GM18861 (cell line): ENCODE measurements around the gene WDR18.

Experiments
- ATAC-seq: cut with Tn5 transposase; IDR thresholded peaks from one replicate; pipeline ENCODE4 v1.9.1; 2021; ENCODE audit not compliant: unreplicated experiment

Gene WDR18

DNA sequence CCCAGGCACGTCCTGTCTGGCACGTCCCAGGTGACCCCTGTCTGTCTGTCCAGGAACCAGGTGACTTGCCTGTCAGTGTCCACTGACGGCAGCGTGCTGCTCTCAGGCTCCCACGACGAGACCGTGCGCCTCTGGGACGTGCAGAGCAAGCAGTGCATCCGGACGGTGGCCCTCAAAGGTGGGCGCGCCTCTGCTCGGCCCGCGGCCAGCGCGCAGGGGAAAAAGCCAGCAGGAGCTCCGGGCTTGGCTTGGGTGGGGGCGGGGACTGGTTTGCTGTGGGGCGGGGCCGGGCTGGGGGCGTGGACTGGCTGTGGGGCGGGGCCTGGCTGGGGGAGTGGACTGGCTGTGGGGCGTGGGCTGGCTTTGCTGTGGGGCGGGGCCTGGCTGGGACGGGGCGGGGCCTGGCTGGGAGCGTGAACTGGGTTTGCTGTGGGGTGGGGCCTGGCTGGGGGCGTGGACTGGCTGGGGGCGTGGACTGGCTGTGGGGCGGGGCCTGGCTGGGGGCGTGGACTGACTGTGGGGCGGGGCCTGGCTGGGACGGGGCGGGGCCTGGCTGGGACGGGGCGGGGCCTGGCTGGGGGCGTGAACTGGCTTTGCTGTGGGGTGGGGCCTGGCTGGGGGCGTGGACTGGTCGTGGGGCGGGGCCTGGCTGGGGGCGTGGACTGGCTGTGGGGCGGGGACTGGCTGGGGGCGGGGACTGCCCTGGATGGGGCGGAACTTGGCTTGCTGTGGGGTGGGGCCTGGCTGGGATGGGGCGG, 7.2 kb downstream of the WDR18 start:
- ATAC-seq, result no peak

- ATAC-seq, result no peak
Measured at GRCh38 chr19:991932-992669, 8.0 kb downstream of the WDR18 start.

DNA sequence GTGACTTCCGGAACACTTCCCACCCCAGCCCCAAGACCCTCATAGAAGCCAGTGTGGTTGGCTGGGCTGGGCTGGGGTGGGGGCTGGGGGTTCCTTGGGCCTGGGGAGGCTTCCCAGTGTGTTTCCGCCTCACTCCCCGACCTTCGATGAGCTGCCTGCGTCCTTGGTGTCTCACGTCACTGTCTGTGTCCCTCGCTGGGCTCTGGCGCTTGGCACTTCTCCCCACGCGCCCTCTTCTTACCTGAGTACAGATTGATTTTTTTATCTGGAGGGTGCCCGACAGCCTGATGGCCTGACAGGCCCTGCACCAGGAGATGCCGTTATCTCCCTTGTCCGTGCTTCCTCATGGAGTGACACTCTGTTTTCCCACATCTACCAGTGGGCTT, 8.5 kb downstream of the WDR18 start:
- ATAC-seq, result no peak

GRCh38 chr19:993361-993830, 9.3 kb downstream of the WDR18 start:
- no peak for ATAC-seq

DNA sequence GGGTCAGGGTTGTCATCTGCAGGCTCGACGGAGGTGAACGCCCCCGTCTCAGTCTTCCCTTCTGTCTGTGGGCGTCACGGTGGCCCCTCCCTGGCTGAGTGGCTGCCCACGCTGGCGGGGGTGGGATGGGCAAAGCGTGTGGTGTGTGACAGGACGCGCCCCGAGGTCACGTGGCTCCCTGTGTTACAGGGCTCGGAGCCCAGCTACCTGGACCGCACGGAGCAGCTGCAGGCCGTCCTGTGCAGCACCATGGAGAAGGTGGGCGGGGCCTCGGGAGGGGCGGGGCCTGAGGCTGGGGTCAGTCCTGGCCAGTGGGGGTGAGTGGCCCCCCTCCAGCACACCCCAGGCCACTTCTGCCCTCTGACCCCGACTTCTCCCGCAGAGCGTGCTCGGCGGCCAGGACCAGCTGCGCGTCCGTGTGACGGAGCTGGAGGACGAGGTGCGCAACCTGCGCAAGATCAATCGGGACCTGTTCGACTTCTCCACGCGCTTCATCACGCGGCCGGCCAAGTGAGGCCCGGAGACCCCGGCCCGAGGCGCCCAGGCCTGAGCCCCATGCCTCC, 9.8 kb downstream of the WDR18 start:
- no peak for ATAC-seq

DNA sequence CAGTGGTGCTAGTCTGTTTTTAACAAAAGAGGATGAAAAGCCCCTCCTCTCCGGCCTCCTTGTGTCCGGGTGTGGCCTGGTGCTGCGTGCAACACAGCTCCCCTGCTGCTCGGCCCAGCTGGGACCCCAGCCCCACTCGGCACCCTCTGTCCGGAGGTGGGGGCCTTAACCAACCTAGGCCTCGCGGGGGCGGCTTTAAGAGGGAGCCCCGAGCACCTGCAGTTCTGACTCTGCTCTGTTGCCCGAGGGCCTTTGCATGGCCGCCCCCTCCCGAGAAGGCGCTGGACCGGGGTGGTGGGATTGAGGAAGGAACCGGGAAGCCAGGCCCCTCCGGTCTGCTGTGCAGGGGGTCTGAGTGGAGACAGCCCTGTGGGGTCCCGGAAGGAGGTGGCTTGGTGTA, 10.4 kb downstream of the WDR18 start:
- ATAC-seq, result no peak

GRCh38 chr19:995051-995827, 11.1 kb downstream of the WDR18 start:
- no peak for ATAC-seq

GRCh38 chr19:996051-996838, 12.1 kb downstream of the WDR18 start:
- no peak for ATAC-seq

GRCh38 chr19:998064-998463, 13.9 kb downstream of the WDR18 start:
- ATAC-seq, result no peak

- ATAC-seq, result no peak
Measured at GRCh38 chr19:999379-999719, 15.2 kb downstream of the WDR18 start.

GRCh38 chr19:1000095-1000494, 15.9 kb downstream of the WDR18 start, which contains the start of gene GRIN3B:
Gene GRIN3B, plus strand, starts transcription at chr19:1000419. Its CDS starts 19 bp downstream, at chr19:1000438.
- no peak for ATAC-seq

- ATAC-seq, result no peak
Measured at GRCh38 chr19:1000591-1001537, 16.7 kb downstream of the WDR18 start.

DNA sequence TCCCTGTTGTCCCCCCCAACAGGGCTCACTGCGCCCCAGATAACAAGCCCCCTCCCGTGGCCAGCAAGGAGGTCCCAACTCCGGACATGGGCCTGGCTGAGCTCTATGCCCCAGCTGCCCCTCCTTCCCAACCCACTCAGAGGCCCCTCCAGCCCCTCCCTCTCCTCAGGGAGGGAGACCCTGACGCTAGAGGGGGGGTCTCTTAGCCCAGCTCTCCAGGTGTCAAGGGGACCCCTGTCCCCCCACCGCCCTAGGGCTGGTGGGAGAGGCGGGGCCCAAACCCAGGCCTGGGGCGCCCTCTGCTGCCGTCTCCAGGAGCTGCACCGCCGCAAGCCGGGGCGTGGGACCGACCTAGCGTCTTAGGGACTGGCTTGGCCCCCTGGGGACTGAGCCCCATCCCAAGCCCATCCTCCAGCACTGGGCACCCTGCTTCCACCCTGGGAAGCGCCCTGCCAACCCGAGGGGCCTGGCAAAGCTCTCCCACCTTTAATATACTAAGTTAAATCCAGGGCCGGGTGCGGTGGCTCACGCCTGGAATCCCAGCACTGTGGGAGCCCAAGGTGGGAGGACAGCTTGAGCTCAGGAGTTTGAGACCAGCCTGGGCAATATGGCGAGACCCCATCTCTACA, 17.5 kb downstream of the WDR18 start:
- ATAC-seq, result no peak

GRCh38 chr19:1002600-1002999, 18.5 kb downstream of the WDR18 start:
- no peak for ATAC-seq

DNA sequence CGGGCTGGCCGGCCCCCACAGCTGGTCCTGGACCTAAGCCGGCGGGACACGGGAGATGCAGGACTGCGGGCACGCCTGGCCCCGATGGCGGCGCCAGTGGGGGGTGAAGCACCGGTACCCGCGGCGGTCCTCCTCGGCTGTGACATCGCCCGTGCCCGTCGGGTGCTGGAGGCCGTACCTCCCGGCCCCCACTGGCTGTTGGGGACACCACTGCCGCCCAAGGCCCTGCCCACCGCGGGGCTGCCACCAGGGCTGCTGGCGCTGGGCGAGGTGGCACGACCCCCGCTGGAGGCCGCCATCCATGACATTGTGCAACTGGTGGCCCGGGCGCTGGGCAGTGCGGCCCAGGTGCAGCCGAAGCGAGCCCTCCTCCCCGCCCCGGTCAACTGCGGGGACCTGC, 19.1 kb downstream of the WDR18 start:
- ATAC-seq, result no peak

GRCh38 chr19:1004204-1004802, 20.2 kb downstream of the WDR18 start:
- ATAC-seq, result no peak

- no peak for ATAC-seq
Measured at GRCh38 chr19:1004803-1005664, 20.9 kb downstream of the WDR18 start.
